ENCODE measurements around the gene KIF13A.

DNA sequence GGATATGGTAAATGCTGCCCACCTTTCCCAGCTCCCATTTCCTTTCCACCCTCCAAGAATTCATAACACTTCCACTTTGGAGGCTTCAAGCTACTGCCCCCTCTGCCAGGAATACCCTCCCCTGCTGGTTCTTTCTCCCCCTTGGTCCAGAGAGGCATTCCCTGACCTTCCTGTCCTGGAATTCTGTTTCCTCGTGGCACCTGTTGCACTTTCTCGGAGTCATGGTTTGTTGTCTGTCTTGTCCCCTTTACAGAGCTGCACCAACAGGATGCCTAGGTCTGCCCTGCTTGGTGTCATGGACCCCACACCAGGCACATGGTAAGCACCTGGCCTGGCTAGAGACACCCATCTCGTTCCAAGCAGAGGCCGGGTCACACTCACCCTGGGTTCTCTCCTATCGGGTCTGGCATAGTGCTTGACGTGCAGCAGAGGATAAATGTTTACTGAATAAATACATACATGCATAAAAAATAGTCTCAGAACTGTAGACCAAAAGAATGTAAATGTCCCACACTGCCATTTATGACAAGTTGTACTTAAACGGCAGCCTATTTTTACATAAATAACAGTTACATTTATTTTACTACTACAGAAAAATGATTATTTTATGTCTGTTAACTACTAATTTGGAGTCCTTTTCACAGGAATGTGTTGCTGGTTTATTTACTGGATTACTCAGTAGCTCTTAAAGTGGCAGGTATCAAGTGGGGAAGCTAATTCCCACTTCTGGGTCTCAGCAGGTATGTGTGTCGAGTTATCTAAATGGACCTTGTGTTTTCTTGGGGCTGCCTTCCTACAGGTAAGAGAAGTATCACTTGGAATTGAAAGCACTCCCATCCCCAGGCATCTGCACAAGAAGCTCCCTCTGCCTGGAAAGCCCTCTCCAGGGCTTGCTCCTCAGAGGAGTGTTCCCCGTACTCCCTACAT is 69.3 kb downstream of the KIF13A start:
- TF ChIP-seq, protein P1, sequence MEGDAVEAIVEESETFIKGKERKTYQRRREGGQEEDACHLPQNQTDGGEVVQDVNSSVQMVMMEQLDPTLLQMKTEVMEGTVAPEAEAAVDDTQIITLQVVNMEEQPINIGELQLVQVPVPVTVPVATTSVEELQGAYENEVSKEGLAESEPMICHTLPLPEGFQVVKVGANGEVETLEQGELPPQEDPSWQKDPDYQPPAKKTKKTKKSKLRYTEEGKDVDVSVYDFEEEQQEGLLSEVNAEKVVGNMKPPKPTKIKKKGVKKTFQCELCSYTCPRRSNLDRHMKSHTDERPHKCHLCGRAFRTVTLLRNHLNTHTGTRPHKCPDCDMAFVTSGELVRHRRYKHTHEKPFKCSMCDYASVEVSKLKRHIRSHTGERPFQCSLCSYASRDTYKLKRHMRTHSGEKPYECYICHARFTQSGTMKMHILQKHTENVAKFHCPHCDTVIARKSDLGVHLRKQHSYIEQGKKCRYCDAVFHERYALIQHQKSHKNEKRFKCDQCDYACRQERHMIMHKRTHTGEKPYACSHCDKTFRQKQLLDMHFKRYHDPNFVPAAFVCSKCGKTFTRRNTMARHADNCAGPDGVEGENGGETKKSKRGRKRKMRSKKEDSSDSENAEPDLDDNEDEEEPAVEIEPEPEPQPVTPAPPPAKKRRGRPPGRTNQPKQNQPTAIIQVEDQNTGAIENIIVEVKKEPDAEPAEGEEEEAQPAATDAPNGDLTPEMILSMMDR (IDR thresholded peaks at IDR 0.05) = no peak
- no peak for TF ChIP-seq POLR2A (IDR thresholded peaks at IDR 0.05)
